GM19324 (cell line): ENCODE measurements around the gene CNTNAP2.

Experiments
- ATAC-seq: cut with Tn5 transposase; IDR thresholded peaks from one replicate; pipeline ENCODE4 v1.9.1; 2021; ENCODE audit warnings: mild to moderate bottlenecking, moderate library complexity; ENCODE audit not compliant: unreplicated experiment, low FRiP score

The CNTNAP2 gene

DNA sequence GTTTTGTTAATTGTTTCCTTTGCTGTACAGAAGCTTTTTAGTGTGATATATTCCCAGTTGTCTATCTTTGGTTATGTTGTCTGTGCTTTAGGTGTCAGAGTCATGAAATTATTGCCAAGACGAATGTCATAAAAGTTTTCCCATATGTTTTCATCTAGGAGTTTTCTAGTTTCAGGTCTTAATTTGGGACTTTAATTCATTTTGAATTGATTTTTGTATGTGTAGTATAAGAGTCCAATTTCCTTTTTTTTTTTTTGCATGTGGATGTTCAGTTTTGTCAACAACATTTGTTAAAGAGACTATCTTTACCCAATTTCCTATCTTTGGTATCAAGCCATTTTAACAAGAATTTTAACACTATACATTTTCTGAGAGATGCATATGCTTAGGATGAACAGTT, 432.2 kb downstream of the CNTNAP2 start:
- ATAC-seq = no peak

DNA sequence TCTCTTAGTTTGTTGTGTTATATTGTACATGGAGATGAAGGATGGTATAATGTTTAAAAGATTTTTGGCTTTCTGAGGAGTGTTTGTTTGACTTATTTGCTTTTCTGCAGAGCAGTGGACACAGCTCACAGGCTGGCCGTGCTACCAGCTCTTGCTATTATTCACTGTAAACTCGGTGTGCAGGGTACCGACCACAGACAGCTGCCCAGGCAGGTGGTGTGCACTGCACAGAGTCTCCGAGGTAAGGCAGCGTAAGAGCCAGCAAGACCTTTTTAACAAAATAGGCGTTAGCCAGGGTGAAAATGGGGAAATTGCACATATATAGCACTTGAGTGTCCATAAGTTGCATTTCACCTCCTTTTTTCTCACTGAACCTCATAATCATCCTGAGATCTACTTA, 438.0 kb downstream of the CNTNAP2 start:
- ATAC-seq = no peak

DNA sequence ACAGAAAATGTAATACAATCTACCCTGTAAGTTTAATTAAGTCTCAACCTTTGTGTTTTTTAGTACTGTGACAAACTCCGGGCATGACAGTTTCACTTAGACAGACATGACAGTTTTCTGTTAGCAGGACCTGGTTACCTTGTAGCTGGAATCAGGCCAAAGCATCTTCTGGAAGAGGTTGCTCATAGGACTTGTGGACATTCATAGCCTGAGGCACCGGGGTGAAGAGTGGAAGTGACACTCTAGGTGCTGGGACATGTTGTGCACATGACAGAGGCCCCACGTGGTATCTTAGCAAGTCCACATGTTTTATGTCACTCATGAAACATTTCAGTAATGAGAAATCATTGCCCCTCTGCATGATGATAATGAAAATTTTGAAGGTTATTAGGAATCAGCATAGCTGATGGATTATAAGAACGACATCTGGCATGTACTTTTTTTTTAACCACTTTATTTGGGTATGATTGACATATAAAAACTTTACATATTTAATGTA, 441.4 kb downstream of the CNTNAP2 start:
- ATAC-seq = no peak

DNA sequence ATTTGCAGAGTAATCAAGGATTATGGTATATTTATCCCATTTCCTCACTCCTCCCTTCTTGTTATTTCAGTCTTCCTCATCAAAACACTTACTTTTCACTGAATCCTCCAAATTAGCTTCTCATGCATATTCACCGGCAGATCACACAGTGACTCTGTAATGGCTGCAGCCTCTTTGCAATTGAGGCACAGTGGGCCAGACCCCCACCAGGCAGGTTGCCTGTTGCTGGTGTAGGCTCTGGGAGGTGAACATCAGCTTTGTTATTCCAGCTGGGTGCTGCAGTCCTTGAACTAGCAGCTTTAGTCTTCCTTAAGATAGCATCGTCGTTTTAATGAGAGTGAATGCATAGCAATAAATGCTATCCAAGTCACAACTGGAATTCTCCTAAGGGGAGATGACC, 449.3 kb downstream of the CNTNAP2 start:
- ATAC-seq = no peak

DNA sequence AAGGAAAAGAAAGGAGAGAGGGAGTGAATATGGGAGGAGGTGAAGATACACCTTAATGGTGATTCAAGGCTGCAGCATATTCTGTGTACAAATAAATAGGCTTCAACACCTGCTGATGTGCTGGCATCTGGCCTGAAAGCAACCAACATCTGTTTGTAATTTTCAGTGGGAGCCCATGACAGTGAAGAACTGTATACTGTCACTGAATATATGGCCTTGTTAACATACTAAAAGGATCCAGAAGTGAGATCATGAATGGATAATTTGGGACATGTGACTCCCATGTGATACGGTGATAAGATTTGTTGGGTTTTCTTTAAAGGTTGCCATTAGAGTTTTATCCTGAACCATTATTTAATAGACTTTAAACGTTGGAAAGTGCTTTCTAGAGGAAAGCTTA, 459.3 kb downstream of the CNTNAP2 start:
- ATAC-seq = no peak

DNA sequence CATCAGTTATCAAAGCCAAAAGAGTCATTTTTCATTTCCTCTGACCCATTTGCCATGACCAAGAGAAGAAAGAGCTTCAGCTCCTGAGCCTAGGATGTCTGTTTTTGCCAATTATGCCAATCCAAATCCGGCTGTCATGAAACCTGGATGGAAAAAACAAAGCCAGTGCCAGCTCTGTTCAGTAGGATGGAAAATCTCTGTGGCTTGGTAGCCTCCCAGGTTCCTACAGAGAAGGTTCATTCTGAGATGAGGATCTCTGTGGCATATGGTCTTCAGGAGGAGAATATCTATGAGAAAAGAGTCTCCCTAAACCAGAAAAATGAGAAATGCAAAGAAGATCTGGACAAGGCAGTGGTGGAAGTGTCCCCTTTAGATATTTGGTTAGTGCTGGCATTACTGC, 475.4 kb downstream of the CNTNAP2 start:
- no peak for ATAC-seq

DNA sequence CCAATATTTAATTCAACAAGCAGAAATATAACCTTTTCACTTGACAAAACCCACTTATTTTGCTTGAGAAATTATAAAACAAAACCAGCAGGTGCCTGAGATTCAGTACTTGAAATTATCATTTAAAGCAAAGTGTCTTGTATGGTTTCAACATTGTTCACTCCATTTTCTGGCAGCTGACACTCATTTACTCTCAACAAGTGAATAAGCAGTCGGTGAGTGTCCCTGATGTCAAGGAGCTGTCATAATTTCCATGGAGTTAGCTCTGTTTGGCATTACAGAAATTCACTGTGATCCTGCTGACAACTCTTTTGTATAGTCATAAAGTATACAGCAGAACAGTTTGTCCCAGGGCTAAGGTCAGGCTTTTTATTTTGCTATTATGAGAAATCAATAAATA, 490.0 kb downstream of the CNTNAP2 start:
- no peak for ATAC-seq

DNA sequence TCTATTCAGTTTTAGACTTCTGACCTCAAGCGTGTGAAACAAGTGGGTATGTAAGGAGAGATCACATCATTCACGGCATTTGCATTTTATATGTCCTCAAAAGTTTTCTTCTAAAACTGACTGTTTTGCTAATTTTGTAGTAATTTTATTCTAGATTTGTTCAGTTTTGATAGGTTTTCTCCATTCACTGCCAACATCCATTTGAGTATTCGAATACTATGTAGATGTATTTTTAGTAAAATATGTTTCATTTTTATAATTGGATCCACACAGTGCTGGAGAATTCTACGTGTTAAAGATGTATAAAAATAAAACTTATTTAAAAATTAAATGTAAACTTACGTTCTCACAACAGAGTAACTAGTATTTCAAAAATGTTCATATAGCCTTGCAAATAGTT, 503.0 kb downstream of the CNTNAP2 start:
- no peak for ATAC-seq

DNA sequence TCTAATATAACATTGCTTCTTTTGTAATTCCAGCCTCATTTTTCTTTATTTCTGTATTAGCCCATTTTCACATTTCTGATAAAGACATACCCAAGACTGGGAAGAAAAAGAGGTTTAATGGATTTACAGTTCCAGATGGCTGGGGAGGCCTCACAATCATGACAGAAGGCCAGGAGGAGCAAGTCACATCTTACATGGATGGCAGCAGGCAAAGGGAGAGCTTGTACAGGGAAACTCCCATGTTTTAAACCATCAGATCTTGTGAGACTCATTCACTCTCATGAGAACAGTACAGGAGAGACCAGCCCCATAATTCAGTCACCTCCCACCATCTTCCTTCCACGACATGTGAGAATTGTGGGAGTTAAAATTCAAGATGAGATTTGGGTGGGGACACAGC, 510.3 kb downstream of the CNTNAP2 start:
- ATAC-seq = no peak

DNA sequence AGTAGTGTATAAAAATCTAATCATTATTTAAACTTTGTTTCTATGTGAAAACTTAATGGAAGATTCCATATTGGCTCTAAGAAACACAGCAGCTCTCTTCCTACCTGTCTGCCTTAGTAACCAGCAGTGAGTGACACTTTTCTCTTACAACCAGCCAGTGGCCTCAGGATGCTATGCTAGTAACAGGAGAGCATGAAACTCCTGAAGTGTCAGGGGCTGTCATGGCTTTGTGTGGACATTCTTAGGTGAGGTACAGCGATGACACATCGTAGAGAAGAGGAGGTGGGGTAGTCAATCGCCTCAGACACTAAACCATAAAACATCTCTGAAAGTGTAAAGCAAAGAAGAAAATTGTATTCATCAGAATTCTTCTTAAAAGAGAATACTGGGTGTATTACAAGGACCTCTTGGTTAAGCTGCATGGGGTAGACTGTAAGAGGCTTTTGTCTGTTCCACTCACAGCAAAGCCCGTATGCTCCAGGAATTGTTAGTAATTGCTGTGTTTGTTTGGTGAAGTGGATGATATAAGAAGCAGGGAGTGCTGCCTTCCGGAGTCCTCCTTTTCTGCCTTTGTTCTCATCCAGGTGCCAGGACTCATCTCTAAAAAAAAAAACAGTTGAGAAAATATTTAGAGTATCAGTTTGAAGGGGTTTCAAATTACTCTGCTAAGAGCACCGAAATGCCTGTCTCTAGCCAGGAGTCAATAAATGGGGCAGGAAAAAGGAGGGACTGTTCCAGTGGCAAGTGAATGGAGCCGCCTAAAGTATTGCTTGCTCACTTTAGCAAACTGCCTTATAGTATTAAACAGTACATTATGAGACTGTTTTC, 518.8 kb downstream of the CNTNAP2 start:
- ATAC-seq = no peak

DNA sequence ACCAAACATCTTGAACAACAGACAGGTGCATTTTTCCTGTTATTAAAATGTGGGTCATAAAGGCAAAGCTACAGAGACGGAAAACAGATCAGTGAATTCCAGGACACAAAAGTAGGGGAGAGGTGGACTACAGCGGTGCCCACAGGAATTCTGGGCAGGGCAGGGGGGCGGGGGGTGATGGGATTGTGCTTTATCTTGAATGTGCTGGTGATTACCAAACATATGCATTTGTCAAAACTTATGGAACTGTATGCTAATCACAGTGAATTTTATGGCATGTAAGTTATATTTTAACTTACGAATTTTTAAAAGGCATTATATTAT, 519.4 kb downstream of the CNTNAP2 start:
- ATAC-seq = no peak

DNA sequence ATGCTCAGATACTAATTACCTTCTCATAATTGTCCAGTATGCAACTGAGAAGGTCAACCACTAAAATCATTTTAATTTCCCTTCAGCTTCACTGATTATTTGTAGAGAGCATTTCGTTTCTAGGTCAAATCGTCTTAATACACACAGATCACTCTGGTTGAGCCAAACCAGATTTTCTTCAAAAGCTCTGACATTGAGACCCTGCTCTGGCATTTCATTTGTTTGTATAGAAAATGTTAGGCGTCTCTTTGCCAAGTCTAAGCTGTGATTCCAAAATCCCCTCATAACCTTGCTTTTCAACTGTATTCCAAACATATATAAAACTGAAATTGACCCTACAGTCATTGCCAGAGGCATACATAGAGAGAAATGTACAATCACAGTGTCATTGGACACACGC, 520.0 kb downstream of the CNTNAP2 start:
- ATAC-seq = no peak

DNA sequence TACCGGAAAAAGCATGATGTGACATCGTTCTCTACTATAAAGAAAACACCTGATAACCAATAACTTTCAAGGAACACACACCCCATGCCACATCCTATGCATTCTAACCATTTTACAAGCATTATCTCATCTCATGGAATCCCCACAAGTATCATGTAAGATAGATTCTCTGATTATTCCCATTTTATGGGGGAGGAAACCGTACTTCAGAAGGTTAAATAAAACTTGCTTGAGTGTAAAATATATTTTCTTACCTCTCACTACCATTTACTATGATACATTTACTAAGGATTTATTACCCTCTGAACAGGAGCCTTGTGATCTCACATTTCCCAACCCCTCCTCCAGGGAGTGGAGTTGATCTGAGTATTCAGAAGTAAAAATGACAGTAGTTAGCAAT, 522.7 kb downstream of the CNTNAP2 start:
- ATAC-seq = no peak

DNA sequence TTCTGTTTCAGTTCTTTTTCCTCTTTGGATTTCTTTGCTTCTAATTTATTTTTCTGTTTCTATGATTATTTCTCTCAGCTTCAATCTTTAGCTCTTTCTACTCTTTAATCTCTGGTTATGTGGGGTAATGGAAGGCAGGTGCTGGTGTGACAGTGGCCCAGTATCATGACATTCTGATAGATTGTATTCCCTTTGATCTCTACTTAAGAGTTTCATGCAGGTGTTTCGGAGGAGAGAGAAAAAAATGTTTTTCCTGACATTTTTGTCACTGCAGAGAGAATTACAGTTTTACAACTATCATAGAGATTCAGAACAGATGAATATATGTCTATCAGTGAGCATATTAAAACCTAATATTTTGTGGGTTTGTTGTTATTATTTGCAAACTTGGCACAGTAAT, 524.9 kb downstream of the CNTNAP2 start:
- ATAC-seq = no peak

DNA sequence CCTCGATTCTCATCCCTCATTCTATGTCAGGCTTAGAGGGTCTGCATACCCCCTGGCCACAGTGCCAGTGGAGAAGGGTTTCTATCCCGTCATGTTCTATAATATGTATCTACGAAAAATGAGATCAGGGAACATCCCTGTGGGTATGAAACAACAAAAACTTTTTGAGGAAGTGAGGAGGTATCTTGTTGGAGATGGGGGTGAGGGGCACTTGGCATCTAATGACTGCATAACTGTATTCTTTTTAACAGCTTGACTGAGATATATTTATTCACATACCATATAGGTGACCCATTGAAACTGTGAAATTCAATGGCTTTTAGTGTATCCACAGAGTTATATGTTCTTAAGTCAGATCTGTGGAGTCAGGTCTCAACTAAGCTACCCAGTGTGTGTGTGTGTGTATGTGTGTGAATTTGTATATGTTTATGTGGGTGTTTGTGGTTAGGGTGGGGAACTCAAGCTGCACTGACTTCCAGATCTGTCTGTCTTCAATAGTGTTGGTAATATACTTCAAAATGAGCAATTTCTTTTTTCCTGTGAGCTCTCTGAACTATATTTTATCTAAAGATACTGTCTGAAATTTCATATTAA, 528.9 kb downstream of the CNTNAP2 start:
- ATAC-seq = no peak

DNA sequence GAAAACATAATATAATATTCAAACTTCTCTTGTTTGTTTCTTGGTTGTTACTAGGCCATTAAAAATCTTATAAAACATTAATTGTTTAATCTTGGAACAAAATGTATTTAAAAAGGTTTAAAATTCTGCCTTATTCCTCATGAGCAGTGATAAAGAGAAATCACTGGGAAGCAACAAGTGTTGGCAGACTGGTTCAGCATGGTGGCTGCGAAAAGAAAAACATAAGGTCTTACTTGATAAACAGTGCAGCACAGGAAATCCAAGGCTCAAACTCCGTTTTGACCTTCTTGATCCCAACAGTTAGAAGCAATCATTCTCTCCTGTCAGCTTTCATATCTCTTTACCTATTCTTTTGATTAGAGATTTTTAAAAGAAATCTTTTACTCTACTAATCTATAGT, 530.8 kb downstream of the CNTNAP2 start:
- ATAC-seq = no peak

DNA sequence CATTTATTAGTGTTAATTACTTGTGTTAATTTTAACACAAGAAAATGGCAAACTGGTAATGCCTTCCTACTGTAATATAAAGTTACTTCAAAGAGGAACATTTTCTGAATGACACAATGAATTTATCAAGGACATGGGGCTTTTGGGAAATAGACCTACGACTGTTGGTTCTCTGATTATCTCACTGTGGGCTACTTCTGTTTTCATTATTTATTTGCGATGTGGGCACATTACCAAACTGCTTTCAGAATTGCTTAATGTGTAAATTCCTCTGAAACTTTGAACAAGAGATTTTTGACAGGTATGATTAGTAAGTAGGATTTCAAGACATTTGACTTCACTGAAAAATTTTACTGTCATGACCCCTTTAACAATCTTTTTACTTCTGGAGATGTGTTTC, 535.6 kb downstream of the CNTNAP2 start:
- ATAC-seq = no peak

DNA sequence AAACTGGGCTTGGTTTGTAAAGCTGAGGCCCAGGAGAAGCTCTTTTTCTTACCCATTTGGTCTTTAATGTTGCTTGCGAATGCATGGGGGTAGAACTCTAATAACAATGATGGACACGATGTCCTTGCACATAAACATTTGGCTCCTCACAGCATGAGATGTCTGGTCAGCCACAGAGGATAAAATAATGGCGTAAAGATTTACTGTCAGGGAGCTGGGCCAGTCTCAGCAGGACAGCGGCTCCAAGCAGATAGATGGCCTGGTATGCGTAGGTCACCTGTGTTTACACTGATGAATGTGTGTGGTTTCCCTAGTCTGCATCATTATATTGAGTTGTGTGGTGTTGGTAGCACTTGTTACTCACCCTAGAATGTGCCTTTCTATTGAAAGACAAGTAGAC, 537.4 kb downstream of the CNTNAP2 start:
- ATAC-seq = no peak

DNA sequence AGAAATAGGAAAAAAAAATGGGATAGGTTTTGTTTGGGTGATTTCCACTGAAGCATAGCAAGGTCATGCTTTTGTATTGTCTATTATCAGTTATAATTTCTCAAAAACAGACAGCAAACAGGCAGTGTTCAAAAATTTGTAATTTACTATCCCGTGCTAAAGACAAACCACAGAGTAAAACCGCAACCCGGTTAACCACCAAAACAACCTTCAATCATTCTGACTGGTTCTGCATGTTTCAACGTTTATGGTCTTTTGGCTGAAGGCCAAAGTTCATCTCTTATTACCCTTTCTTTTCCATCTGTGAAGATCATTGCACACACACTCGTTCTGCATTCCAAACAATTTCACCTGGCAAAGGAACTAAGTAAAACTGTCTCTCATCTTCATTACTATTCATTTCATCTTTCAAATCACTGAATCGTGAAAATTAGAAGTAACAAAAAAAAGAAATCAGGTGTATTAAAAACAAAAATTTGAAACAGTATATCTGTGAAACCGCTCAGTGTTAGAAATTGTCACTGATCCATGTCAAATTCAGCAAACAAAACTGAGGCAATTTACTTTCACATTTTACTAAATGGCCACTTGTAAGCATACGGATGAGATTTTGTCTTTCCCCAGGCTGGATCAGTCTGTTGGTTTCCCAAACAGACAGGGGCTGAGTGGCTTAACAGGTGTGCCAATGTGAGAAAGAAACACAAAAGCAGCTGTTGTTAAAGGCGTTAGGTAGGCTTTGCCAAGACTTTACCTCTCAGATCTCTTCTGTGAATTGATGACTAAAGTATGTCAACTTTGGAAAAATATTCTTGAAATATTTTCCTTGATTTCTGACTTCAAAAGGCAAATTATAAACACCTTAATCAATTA, 539.6 kb downstream of the CNTNAP2 start:
- ATAC-seq = no peak

DNA sequence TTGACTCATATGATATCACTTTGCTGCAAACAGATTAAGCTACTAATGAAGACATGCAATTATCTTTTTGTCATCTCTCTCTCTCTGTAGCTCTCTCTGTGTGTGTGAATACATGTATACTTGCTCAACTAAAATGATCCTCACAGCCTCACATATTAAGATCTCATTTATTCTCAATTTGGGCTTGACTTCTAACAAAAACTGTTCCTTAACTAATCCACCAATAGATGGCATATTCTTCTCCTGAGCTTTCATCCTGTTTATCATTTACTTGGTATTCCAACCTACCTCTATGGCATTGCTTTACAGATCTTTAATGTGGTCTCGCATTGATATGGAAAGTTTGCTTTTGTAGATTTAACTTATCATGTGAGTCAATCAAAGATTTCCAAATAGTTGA, 540.4 kb downstream of the CNTNAP2 start:
- no peak for ATAC-seq

DNA sequence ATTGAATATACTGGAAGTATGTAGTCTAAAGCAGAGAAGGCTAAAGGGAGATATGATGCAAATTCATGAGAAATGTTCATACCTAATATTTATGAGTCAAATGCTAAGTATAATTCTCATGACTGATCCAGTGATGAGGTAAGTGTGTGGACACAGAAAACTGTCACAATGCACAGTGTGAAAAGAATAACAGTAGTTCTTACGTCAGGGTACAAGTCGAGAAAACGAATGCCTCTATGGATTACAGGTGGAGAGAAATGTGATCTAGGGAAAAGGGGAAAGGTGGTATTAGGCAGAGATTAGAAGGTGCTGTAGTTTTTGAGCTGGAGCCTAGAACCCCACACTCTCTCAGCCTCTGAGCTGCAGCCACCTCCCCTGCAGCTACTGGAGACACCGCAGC, 542.0 kb downstream of the CNTNAP2 start:
- ATAC-seq = no peak
